Keratinocyte (primary cell): ENCODE measurements around the gene IRX5. TPM values are rescaled to one million over a fixed set of nuclear protein-coding genes. Genes with fewer than 3 reads are reported as not detected.

ENCODE experiments used
- DNase-seq: peaks from one replicate; pipeline ENCODE4 v3.0.0-alpha.2; 2011; ENCODE audit warnings: low read depth, missing footprints, low spot score
- FAIRE-seq: peaks from 2 replicates; lab custom pipeline; 2011; peaks lifted over from hg19 to GRCh38; lab: Jason Lieb, UNC
- H2AFZ ChIP-seq: 2 replicates; pipeline ENCODE4 v1.6.0; 2012; ENCODE audit warnings: low read length, control low read depth, inconsistent platforms; ENCODE audit not compliant: control insufficient read depth
- H3K27ac ChIP-seq: 2 replicates; pipeline ENCODE4 v1.5.1; 2011; ENCODE audit warnings: low read length; ENCODE audit not compliant: control insufficient read depth, insufficient read depth
- H3K27me3 ChIP-seq: 3 replicates; pipeline ENCODE4 v1.6.0; 2011; ENCODE audit warnings: low read length; ENCODE audit not compliant: control insufficient read depth, insufficient read depth; ENCODE audit errors: extremely low read depth
- H3K36me3 ChIP-seq, 2 experiments: 2 replicates in 1 of 2; 3 replicates in 1 of 2; pipeline ENCODE4 v1.5.1; 2011; ENCODE audit warnings: low read length in 2 of 2, mild to moderate bottlenecking in 1 of 2; ENCODE audit not compliant: control insufficient read depth in 2 of 2, insufficient read depth in 2 of 2; ENCODE audit errors: extremely low read depth in 1 of 2
- H3K4me1 ChIP-seq: 3 replicates; pipeline ENCODE4 v1.5.1; 2011; ENCODE audit warnings: low read length; ENCODE audit not compliant: control insufficient read depth, insufficient read depth; ENCODE audit errors: extremely low read depth
- H3K4me2 ChIP-seq: 3 replicates; pipeline ENCODE4 v1.6.0; 2011; ENCODE audit warnings: low read depth, low read length; ENCODE audit not compliant: control insufficient read depth, insufficient read depth; ENCODE audit errors: extremely low read depth
- H3K4me3 ChIP-seq, 3 experiments: fragments of 200-600 bp in 1 of 3; sonication (generic) in 1 of 3; 2 replicates in 2 of 3; 3 replicates in 1 of 3; pipeline ENCODE4 v1.5.1; 2011 to 2016; ENCODE audit warnings: low read length in 3 of 3, mild to moderate bottlenecking in 3 of 3, control low read depth in 2 of 3, inconsistent platforms in 1 of 3, low read depth in 1 of 3, mixed read lengths in 1 of 3, mixed run types in 1 of 3, moderate library complexity in 1 of 3; ENCODE audit not compliant: control insufficient read depth in 2 of 3, insufficient read depth in 2 of 3; ENCODE audit errors: extremely low read depth in 1 of 3
- H3K79me2 ChIP-seq: 2 replicates; pipeline ENCODE4 v1.6.0; 2012; ENCODE audit warnings: low read length; ENCODE audit not compliant: control insufficient read depth, insufficient read depth
- H3K9ac ChIP-seq: 3 replicates; pipeline ENCODE4 v1.6.0; 2011; ENCODE audit warnings: low read length; ENCODE audit not compliant: control insufficient read depth, insufficient read depth; ENCODE audit errors: extremely low read depth
- H3K9me1 ChIP-seq: 3 replicates; pipeline ENCODE4 v1.6.0; 2011; ENCODE audit warnings: low read length; ENCODE audit not compliant: control insufficient read depth, insufficient read depth; ENCODE audit errors: extremely low read depth
- H3K9me3 ChIP-seq: 2 replicates; pipeline ENCODE4 v1.5.1; 2012; ENCODE audit warnings: low read depth, low read length; ENCODE audit not compliant: control insufficient read depth
- H4K20me1 ChIP-seq: 3 replicates; pipeline ENCODE4 v1.6.0; 2011; ENCODE audit warnings: low read length; ENCODE audit not compliant: control insufficient read depth, insufficient read depth; ENCODE audit errors: extremely low read depth
- EZH2 ChIP-seq: IDR thresholded peaks from one replicate; pipeline ENCODE4 v1.6.1; 2012; ENCODE audit warnings: inconsistent platforms, mild to moderate bottlenecking, low read length, moderate library complexity
- dilution Hi-C: fragments of 300-500 bp; cut with MboI; formaldehyde crosslinking; loops from one replicate; pipeline ENCODE4 v1.7.0; 2020; ENCODE audit warnings: low sequenced_read_pairs; ENCODE audit not compliant: extremely low pct_ligation_motif_present
- polyA plus RNA-seq, 5 experiments: library from polyadenylated mRNA; depleted of rRNA in 3 of 5; stranded (reverse) in 3 of 5; stranded (forward) in 1 of 5; unstranded in 1 of 5; fragments of >200 nt; gene quantifications; 1 replicate in 1 of 5; 2 replicates in 3 of 5; 3 replicates in 1 of 5; pipeline versions ENCODE4 v1.2.1 to v1.2.3, GENCODE V29; 2011 to 2012; ENCODE audit warnings: missing spikeins in 2 of 5, low read depth in 1 of 5, low replicate concordance in 1 of 5
- TF ChIP-seq, protein P1 (sequence below), 3 experiments: IDR thresholded peaks in 1 of 3; conservative IDR thresholded peaks in 1 of 3; optimal IDR thresholded peaks in 1 of 3; 2 replicates in 2 of 3; 3 replicates in 1 of 3; pipeline versions ENCODE3 to v1.5.1; 2011; ENCODE audit warnings: low read length in 3 of 3, mild to moderate bottlenecking in 3 of 3, moderate library complexity in 2 of 3, control low read depth in 1 of 3, inconsistent platforms in 1 of 3; ENCODE audit not compliant: insufficient read depth in 2 of 3; ENCODE audit errors: extremely low read depth in 1 of 3

IRX5 gene
- polyA plus RNA-seq, 1 donor (not counting 4 experiments of a cell fraction or from before 2014, with no cell fraction given), result 2.6 TPM

DNA sequence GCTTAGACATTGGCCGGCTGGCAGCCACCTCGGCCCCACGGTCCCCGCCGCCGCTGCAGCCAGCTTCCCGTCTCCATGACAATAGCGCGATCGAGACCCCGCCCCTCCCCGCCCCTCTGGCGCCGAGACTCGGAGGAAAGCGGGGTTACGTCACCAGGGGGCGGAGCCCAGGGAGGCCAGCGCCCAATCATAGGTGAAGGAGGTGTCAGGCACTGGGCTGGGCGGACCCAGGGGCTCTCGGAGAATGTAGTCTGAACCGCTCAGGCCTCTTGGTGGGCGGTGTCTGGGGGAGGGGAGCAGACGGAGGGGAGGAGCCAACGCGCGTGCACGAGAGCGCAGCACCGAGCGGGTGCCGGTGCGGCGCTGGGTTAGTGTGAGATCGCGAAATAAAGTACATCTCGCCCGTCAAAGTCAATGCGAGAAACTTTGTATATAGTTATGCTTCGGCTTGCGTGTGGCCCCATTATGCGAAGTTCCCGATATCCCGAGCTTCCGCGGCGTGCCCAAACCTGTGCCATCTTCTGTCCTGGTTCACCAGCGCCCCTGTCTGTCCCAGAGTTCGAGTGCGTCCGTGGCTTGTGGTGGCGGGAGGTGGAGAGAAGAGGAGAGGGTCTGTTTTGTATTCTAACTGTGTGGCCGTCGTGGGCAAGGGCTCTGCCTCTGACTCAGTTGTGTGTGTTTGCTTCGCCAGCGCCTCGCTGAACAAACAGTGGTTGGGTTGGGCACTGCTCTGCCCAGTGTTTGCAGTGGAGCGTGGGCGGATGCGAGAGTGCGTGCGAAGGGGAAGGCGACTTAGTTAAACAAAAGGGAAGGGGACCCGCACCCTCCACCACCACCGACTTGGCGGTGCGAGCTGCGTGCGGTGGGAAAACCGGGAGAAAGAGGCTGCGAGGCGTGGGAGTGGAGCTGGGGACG lies 1.3 kb upstream of the IRX5 start:
- peak; percentile 90 for FAIRE-seq
- H3K4me1 ChIP-seq, result peaks cover 16% of the 10 kb centered on the region
- H3K4me2 ChIP-seq, result peak overlapping the region; percentile 99
- peak overlapping the region; percentile 95 for H3K27ac ChIP-seq
- TF ChIP-seq, protein P1, sequence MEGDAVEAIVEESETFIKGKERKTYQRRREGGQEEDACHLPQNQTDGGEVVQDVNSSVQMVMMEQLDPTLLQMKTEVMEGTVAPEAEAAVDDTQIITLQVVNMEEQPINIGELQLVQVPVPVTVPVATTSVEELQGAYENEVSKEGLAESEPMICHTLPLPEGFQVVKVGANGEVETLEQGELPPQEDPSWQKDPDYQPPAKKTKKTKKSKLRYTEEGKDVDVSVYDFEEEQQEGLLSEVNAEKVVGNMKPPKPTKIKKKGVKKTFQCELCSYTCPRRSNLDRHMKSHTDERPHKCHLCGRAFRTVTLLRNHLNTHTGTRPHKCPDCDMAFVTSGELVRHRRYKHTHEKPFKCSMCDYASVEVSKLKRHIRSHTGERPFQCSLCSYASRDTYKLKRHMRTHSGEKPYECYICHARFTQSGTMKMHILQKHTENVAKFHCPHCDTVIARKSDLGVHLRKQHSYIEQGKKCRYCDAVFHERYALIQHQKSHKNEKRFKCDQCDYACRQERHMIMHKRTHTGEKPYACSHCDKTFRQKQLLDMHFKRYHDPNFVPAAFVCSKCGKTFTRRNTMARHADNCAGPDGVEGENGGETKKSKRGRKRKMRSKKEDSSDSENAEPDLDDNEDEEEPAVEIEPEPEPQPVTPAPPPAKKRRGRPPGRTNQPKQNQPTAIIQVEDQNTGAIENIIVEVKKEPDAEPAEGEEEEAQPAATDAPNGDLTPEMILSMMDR (optimal IDR thresholded peaks at IDR 0.05 in 1 of 3, IDR thresholded peaks at IDR 0.05 in 1 of 3, conservative IDR thresholded peaks at IDR 0.05 in 1 of 3; ENCODE audit: extremely low read depth in 1 of 3, insufficient read depth in 2 of 3, low read length in 3 of 3), result peak in 2 of 3 experiments; percentile 27 to 59
- TF ChIP-seq EZH2, result no peak
- DNase-seq, result peak; percentile 88
- peak overlapping the region; percentile 92 for H2AFZ ChIP-seq
- H3K79me2 ChIP-seq, result peaks cover 67% of the 10 kb centered on the region
- no peaks in the 10 kb centered on the region for H3K9me3 ChIP-seq
- dilution Hi-C loops, result no loop called here
- H3K4me3 ChIP-seq, result peak overlapping the region; percentile 78 to 90 (median 87)
- H3K9ac ChIP-seq, result peak overlapping the region; percentile 94
- no peaks in the 10 kb centered on the region for H4K20me1 ChIP-seq
- H3K36me3 ChIP-seq, result peaks cover 0 to under 1% of the 10 kb centered on the region in 2 experiments
- no peaks in the 10 kb centered on the region for H3K9me1 ChIP-seq
- no peaks in the 10 kb centered on the region for H3K27me3 ChIP-seq

DNA sequence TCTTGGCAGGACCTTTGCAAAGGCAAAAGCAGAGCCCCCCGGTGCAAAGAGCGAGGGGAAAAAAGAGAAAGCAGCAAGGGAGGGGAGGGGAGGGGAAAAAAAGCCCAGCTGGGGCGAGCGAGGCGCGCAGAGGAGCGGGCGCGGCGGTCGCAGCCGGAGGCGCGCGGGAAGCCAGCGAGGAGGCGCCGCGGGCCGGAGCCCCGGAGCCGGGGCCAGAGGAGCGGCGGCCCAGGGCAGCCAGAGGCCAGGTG lies 129 bp downstream of the IRX5 start:
- no peaks in the 10 kb centered on the region for H3K9me1 ChIP-seq
- peaks cover 68% of the 10 kb centered on the region for H3K79me2 ChIP-seq
- peaks cover 0 to 3% of the 10 kb centered on the region in 2 experiments for H3K36me3 ChIP-seq
- H3K4me1 ChIP-seq, result peaks cover 18% of the 10 kb centered on the region
- no peaks in the 10 kb centered on the region for H3K27me3 ChIP-seq
- dilution Hi-C loops, result no loop called here
- peak overlapping the region; percentile 78 to 91 (median 88) for H3K4me3 ChIP-seq
- no peaks in the 10 kb centered on the region for H4K20me1 ChIP-seq
- FAIRE-seq, result no peak
- peak overlapping the region; percentile 72 for H3K27ac ChIP-seq
- H2AFZ ChIP-seq, result peak overlapping the region; percentile 40
- TF ChIP-seq, protein P1 (optimal IDR thresholded peaks at IDR 0.05 in 1 of 3, IDR thresholded peaks at IDR 0.05 in 1 of 3, conservative IDR thresholded peaks at IDR 0.05 in 1 of 3; ENCODE audit: extremely low read depth in 1 of 3, insufficient read depth in 2 of 3, low read length in 3 of 3), result no peak
- no peak for TF ChIP-seq EZH2
- peak overlapping the region; percentile 94 for H3K9ac ChIP-seq
- no peaks in the 10 kb centered on the region for H3K9me3 ChIP-seq
- DNase-seq, result no peak
- H3K4me2 ChIP-seq, result peak overlapping the region; percentile 45
